Mammary epithelial cell (primary cell): Measurements from ENCODE around the gene TRABD2B.

ENCODE experiments used
- CTCF ChIP-seq, 2 donors: IDR thresholded peaks in 1 of 2; conservative IDR thresholded peaks in 1 of 2; 2 replicates each; pipeline ENCODE4 v1.5.1; 2011 to 2012; ENCODE audit warnings: inconsistent platforms in 2 of 2, low read length in 2 of 2, mild to moderate bottlenecking in 2 of 2, control low read depth in 1 of 2, low read depth in 1 of 2; ENCODE audit not compliant: insufficient read depth in 1 of 2; ENCODE audit errors: extremely low read depth in 1 of 2
- EZH2 ChIP-seq: IDR thresholded peaks from 2 replicates; pipeline ENCODE4 v1.6.1; 2012; ENCODE audit warnings: low read length, inconsistent platforms, borderline replicate concordance

- TF ChIP-seq CTCF (conservative IDR thresholded peaks at IDR 0.05 in 1 of 2, IDR thresholded peaks at IDR 0.05 in 1 of 2; ENCODE audit: extremely low read depth in 1 of 2, insufficient read depth in 1 of 2, low read depth in 1 of 2, low read length in 2 of 2) (no peak), EZH2 (no peak)
Measured at GRCh38 chr1:47830641-47831333, 166.4 kb downstream of the TRABD2B start.
